8988T (cell line): Measurements from ENCODE around the gene PTPRK.

Experiments used
- DNase-seq: peaks from one replicate; pipeline ENCODE4 v3.0.0; 2011

PTPRK gene

DNA sequence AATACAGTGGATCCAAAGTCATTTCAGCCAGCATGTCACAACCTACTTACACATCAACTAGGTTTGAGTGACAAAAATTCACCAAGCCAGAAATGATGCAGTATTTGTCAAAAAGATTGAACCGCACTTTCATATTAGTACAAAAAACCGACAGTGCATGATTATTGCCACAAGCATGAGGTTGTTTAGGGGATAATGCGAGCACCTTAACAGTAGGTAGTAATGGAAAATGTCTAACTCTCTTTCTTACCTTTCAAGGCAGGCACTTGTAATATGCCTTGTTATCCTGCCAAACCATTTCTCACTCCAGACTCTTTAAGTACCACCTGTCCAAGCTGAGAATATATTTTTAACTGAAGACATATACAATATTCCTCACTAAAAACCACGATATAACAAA lies 349.2 kb downstream of the PTPRK start:
- DNase-seq = no peak

DNA sequence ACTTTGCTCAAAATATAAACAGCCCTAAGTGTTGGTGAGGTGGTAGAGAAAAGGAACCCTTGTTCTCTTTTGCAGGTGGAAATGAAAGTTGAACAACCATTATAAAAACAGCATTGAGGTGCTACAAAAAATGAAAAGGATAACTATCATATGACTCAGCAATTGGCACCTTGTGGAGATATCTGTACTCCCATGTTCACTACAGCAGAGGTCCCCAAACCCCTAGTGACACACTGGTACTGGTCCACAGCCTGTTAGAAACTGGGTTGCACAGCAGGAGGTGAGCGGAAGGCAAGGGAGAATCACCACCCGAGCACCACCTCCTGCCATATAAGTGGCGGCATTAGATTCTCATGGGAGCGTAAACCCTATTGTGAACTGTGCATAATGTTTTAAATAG lies 352.2 kb downstream of the PTPRK start:
- DNase-seq = no peak

DNA sequence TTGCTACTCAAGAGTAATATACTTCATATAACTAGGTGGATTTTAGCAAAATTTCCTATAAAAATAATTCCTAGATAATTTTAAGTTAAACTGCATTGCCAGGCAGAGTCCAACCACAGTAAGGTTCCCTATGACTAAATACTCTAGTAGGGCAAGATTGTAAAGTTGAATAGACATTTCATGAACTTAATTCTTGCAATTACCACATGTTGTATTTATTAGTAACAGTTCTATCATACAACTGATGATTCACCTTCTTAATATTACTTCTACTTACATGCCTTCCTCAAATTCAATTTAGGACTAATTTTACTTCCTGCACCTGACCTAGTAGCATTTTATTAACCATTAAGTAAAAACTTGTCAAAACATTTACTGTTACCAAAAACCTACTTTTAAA lies 352.8 kb downstream of the PTPRK start:
- no peak for DNase-seq

- DNase-seq = no peak
Measured at GRCh38 chr6:128164254-128164653, 356.1 kb downstream of the PTPRK start.

- no peak for DNase-seq
Measured at GRCh38 chr6:128162423-128162822, 358.0 kb downstream of the PTPRK start.

- DNase-seq = no peak
Measured at GRCh38 chr6:128161839-128162238, 358.6 kb downstream of the PTPRK start.

- no peak for DNase-seq
Measured at GRCh38 chr6:128161263-128161662, 359.1 kb downstream of the PTPRK start.

DNA sequence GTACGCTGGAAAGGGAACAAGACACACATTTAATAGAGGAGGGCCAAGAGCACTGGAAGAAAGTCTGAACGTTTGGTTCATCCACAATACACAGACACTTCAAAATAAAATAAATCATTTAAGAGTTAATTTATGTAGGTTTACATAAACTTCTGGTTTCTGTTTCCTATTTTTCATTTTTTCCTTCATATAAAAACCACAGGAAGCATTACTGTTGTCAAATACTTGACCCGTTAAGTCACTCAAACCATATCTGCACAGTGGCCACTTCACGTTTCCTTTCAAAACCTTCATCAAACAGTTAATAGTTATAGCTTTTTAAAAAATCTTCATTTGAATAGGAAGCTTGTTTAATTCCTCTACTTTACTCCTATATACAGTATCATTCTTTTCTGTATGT lies 361.9 kb downstream of the PTPRK start:
- no peak for DNase-seq

- no peak for DNase-seq
Measured at GRCh38 chr6:128156321-128157111, 363.9 kb downstream of the PTPRK start.

DNA sequence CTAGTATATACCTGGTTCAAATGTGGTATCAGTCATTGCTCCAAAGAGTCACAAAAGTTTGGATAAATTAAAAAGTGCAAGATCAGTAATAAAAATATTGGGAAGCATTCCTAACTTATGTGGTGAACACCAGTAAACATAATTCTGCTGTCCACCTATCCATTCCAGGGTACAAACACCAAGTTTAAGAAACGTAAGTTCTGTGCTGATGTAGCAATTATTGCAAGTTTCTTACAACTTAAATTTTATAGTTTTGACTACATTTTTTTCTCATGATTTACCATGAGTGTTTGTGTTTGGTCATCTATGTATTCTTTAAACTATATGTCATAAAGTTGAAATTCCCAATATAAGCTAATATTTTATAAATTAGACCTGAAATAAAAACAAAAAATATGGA lies 364.6 kb downstream of the PTPRK start:
- no peak for DNase-seq

- DNase-seq = no peak
Measured at GRCh38 chr6:128152551-128152950, 367.8 kb downstream of the PTPRK start.

GRCh38 chr6:128150376-128150775 lies 370.0 kb downstream of the PTPRK start:
- DNase-seq = no peak

DNA sequence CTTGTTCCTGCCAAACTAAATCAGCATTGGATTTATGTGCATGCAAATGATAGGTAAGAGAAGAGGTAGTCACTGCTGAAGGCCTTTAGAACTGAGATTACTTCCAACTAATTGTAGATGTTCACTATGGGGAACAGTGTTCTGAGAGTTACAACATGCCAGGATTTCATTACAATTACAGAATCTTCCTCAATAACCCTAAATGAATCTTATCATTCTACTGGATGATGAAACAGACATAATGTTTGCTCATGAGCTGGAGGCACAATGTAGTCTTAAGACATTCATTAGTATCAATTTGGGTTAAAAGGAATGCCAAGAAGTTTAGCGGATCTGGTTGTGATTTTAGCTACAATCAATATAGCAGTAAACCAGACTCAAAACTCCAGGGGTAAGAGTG lies 370.6 kb downstream of the PTPRK start:
- no peak for DNase-seq

DNA sequence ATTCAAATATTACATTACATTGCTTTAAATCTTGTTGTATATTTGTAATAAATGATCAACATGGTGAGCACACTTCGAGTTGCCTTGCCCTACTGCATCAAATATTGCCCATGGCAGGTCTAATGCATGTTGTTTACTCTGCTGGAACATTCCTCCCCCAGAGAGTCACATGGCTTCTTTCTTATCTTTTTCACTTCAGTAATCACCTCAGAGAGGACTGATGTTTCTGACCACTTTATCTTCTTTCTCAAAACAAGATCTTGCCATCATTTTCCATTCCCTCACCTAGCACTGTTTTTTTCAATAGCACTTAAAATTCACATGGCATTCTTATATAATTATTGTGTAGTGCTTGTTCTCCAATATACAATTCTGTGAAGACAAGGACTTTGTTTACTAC lies 376.1 kb downstream of the PTPRK start:
- no peak for DNase-seq

- DNase-seq = no peak
Measured at GRCh38 chr6:128141932-128142331, 378.5 kb downstream of the PTPRK start.

- DNase-seq = no peak
Measured at GRCh38 chr6:128139519-128139918, 380.9 kb downstream of the PTPRK start.

DNA sequence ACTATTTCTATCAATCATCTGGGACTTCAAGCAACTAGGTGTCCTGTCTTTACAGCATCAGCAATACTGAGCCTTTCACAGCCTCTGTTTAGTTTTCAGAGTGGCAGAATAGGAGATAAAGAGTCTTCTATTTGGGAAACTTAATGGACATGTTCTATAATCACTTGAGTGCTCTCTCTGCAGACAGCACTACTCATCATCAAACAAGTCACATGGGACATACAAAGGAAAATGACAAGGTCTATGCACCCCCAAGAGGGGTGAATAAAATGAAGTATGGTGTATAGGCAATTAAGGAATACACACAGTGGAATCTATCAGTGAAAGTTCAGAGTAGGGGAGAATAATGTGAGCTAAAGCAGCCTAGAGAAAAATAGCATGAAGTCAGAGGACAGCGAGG lies 381.7 kb downstream of the PTPRK start:
- no peak for DNase-seq

GRCh38 chr6:128135325-128135724 lies 385.1 kb downstream of the PTPRK start:
- DNase-seq = no peak

DNA sequence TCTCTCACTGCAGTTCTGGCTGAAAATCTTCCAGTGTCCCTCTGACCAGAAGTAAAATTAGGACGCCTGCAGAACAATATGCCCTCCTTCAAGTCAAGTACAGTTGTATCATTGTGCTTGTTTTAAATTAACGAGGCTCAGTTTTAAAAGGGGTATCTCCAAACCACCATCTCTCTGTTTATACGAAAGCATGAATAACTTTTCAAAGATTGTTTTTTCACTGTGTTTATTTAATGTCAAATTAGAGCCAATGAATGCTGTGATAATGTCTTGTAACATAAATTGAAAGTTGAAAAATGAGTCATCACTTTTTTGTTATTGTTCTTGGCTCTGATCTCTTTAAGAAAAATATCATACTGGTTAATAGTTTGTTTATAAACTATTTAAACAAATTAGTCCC lies 388.8 kb downstream of the PTPRK start:
- DNase-seq = no peak

GRCh38 chr6:128131036-128131435 lies 389.4 kb downstream of the PTPRK start:
- no peak for DNase-seq

DNA sequence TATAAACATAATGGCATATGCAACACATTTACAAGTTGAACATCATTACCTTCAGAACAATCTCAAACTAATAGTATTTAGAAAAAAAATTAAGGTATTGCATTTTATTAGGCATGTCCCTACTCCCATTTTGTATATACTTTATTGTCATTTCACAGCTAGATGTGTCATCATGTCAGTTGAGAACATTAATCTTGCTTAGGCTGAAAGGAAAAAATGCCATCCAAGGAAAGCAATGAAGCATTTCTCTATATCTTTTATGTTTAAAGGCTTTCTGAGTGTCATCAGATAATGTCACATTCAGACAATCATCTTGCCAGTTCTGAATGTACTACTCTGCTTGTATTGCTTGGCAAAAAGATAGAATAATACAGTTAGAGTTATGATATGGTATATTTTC lies 390.7 kb downstream of the PTPRK start:
- no peak for DNase-seq

GRCh38 chr6:128127650-128128049 lies 392.7 kb downstream of the PTPRK start:
- no peak for DNase-seq

DNA sequence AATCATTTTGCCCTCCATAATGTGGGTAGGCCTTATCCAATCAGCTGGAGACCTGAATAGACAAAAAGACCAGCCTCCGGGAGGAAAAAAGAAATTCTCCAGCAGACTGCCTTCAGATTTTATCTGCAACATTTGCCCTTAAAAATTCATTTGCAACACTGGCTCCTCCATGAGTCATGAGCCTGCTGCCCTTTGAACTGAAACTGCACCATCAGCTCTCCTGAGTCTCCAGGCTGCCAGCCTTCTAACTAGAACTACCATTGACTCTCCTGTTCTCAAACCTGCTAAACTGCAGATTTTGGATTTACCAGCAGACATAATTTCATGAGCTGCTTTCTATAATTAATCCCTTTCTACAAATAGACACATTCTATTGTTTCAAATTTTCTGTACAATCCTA lies 395.7 kb downstream of the PTPRK start:
- DNase-seq = no peak

GRCh38 chr6:128121610-128122009 lies 398.8 kb downstream of the PTPRK start:
- DNase-seq = no peak

DNA sequence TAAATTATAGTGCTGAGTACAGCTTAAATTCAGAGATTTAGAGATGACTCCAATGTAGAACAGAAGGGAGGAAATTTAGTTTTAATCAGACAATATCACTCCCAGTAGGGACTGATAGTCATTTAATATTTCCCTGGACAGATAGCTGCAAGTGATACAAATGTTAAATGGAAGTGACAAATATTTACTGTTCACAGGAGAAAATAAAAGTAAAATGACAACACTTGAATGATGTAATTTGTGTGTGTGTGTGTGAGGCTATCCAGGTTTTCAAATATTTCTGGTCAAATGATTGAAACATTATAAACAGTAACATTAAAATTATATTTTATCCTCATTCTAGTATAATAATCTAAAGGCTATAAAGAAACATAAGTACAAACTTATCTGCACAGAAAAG lies 399.2 kb downstream of the PTPRK start:
- no peak for DNase-seq
